DOHH2 (cell line): ENCODE results near the gene MZF1.

Experiments
- CTCF ChIP-seq: fragments of 200-600 bp; sonication (generic); IDR thresholded peaks from one replicate; pipeline ENCODE4 v1.5.1; 2014; ENCODE audit warnings: antibody characterized with exemption, mild to moderate bottlenecking, low read depth, low read length; ENCODE audit not compliant: poor library complexity, severe bottlenecking
- EZH2phosphoT487 ChIP-seq: fragments of 200-600 bp; sonication (generic); IDR thresholded peaks from 2 replicates; pipeline ENCODE4 v1.6.1; 2017; ENCODE audit warnings: borderline replicate concordance, mild to moderate bottlenecking, antibody characterized with exemption, low read length, moderate library complexity, mixed read lengths

GRCh38 chr19:58516246-58516836 lies 56.8 kb downstream of the MZF1 start:
- TF ChIP-seq CTCF (no peak), EZH2phosphoT487 (no peak)
